SK-N-SH (cell line): ENCODE data around the gene SLC17A7.

Experiments used
- EP300 ChIP-seq, 2 experiments: IDR thresholded peaks; 2 replicates each; pipeline versions ENCODE4 v1.4.0 to v1.6.1; 2012; ENCODE audit warnings: borderline replicate concordance in 1 of 2, low read depth in 1 of 2, low read length in 1 of 2
- FOXJ3 ChIP-seq: sonication (generic); formaldehyde crosslinking; IDR thresholded peaks from 2 replicates; pipeline ENCODE4 v1.5.1; 2020; ENCODE audit warnings: mild to moderate bottlenecking, missing genetic modification reagents
- FOXM1 ChIP-seq: IDR thresholded peaks from 2 replicates; pipeline ENCODE4 v1.4.0; 2012; ENCODE audit warnings: low read depth, mild to moderate bottlenecking
- GABPA ChIP-seq: IDR thresholded peaks from 2 replicates; pipeline ENCODE4 v1.4.0; 2012; ENCODE audit warnings: low read depth, mild to moderate bottlenecking
- MXI1 ChIP-seq: IDR thresholded peaks from 2 replicates; pipeline ENCODE4 v1.6.1; 2012; ENCODE audit warnings: mild to moderate bottlenecking, low read depth, low read length, improper control_type of control experiment
- RCOR1 ChIP-seq: fragments of 150-350 bp; IDR thresholded peaks from 2 replicates; pipeline ENCODE4 v1.6.1; 2017; ENCODE audit warnings: antibody characterized with exemption, low read length
- SMC3 ChIP-seq: IDR thresholded peaks from 2 replicates; pipeline ENCODE4 v1.6.1; 2012; ENCODE audit warnings: low read depth, low read length, improper control_type of control experiment
- TAF1 ChIP-seq: IDR thresholded peaks from 2 replicates; pipeline ENCODE4 v1.6.1; 2012; ENCODE audit warnings: low read depth, mild to moderate bottlenecking, low read length, moderate library complexity, borderline replicate concordance
- TCF12 ChIP-seq: IDR thresholded peaks from 2 replicates; pipeline ENCODE4 v1.4.0; 2012
- TF ChIP-seq, protein P1 (sequence below): fragments of 200-600 bp; sonication (generic); IDR thresholded peaks from 2 replicates; pipeline ENCODE4 v1.6.1; 2017; ENCODE audit warnings: antibody characterized with exemption, mild to moderate bottlenecking, moderate library complexity
- TF ChIP-seq, protein P2 (sequence below): IDR thresholded peaks from 2 replicates; pipeline ENCODE4; 2012
- TF ChIP-seq, protein P3 (sequence below): IDR thresholded peaks from 2 replicates; pipeline ENCODE4 v1.4.0; 2012; ENCODE audit warnings: low read depth

DNA sequence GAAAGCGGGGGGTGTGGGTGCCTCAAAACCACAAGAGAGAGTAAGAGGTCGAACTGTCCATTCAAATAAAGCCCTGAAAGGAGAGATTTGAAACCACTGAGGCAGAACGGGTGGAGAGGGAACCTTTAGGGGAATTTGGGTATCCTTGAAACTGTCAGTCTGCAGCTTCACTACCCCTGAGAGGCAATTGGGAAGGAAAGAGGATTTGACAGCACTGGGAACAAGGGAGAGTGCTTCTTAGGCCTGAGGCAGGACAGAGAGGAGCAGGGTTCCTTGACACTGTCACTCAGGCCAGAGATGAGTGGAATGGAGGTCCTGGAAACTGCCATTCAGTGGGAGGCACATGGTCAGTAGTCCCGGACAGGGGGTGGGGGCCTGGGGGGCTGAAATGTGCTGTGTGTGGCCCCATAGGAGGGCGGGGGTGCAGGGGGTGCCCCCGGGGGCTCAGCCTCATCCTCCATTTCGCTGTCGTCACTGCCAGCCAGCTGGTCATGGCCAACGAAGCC, 11.1 kb downstream of the SLC17A7 start:
- TF ChIP-seq, protein P1, sequence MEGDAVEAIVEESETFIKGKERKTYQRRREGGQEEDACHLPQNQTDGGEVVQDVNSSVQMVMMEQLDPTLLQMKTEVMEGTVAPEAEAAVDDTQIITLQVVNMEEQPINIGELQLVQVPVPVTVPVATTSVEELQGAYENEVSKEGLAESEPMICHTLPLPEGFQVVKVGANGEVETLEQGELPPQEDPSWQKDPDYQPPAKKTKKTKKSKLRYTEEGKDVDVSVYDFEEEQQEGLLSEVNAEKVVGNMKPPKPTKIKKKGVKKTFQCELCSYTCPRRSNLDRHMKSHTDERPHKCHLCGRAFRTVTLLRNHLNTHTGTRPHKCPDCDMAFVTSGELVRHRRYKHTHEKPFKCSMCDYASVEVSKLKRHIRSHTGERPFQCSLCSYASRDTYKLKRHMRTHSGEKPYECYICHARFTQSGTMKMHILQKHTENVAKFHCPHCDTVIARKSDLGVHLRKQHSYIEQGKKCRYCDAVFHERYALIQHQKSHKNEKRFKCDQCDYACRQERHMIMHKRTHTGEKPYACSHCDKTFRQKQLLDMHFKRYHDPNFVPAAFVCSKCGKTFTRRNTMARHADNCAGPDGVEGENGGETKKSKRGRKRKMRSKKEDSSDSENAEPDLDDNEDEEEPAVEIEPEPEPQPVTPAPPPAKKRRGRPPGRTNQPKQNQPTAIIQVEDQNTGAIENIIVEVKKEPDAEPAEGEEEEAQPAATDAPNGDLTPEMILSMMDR: no peak
- TF ChIP-seq FOXM1 (no peak), EP300 (IDR thresholded peaks at IDR 0.05; ENCODE audit: borderline replicate concordance in 1 of 2, low read depth in 1 of 2, low read length in 1 of 2) (no peak), MXI1 (no peak), TCF12 (no peak), RCOR1 (no peak), TAF1 (no peak), FOXJ3 (no peak), GABPA (no peak), SMC3 (no peak)
- TF ChIP-seq, protein P2, sequence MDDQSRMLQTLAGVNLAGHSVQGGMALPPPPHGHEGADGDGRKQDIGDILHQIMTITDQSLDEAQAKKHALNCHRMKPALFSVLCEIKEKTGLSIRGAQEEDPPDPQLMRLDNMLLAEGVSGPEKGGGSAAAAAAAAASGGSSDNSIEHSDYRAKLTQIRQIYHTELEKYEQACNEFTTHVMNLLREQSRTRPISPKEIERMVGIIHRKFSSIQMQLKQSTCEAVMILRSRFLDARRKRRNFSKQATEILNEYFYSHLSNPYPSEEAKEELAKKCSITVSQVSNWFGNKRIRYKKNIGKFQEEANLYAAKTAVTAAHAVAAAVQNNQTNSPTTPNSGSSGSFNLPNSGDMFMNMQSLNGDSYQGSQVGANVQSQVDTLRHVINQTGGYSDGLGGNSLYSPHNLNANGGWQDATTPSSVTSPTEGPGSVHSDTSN: no peak
- TF ChIP-seq, protein P3, sequence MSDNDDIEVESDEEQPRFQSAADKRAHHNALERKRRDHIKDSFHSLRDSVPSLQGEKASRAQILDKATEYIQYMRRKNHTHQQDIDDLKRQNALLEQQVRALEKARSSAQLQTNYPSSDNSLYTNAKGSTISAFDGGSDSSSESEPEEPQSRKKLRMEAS: no peak
